RWPE2 (cell line): ENCODE measurements around the gene PPP1R8.

Source experiments
- ATAC-seq: fragments of 200-7000 bp; cut with Tn5 transposase; 3 replicates; pipeline ENCODE4 v1.9.1; 2021; ENCODE audit warnings: low read depth
- DNase-seq: peaks from one replicate; pipeline ENCODE4 v3.0.0-alpha.2; 2020; ENCODE audit warnings: low spot score
- H3K27ac ChIP-seq: fragments of 450-650 bp; 2 replicates; pipeline ENCODE4 v1.5.1; 2017; ENCODE audit warnings: mild to moderate bottlenecking; ENCODE audit not compliant: poor library complexity, severe bottlenecking
- H3K27me3 ChIP-seq: fragments of 250-450 bp; sonication (Bioruptor Pico); 2 replicates; pipeline ENCODE4 v1.5.1; 2021; ENCODE audit warnings: mild to moderate bottlenecking, moderate library complexity; ENCODE audit not compliant: insufficient read depth, poor library complexity, severe bottlenecking
- H3K36me3 ChIP-seq: fragments of 250-450 bp; sonication (Bioruptor Pico); 2 replicates; pipeline ENCODE4 v1.5.1; 2020; ENCODE audit warnings: low read depth, mild to moderate bottlenecking, moderate library complexity
- H3K4me1 ChIP-seq: fragments of 250-450 bp; sonication (Bioruptor Pico); 2 replicates; pipeline ENCODE4 v1.5.1; 2021; ENCODE audit warnings: mild to moderate bottlenecking, moderate library complexity; ENCODE audit not compliant: insufficient read depth, poor library complexity, severe bottlenecking
- H3K4me3 ChIP-seq: fragments of 250-450 bp; sonication (Bioruptor Pico); 2 replicates; pipeline ENCODE4 v1.5.1; 2021; ENCODE audit warnings: mild to moderate bottlenecking, moderate library complexity; ENCODE audit not compliant: severe bottlenecking
- H3K9me3 ChIP-seq: fragments of 250-450 bp; sonication (Bioruptor Pico); 2 replicates; pipeline ENCODE4 v1.5.1; 2021; ENCODE audit warnings: mild to moderate bottlenecking, moderate library complexity; ENCODE audit not compliant: severe bottlenecking
- TF ChIP-seq, protein P1 (sequence below): fragments of 450-650 bp; IDR thresholded peaks from one replicate; pipeline ENCODE4 v1.5.1; 2017; ENCODE audit warnings: mild to moderate bottlenecking, moderate library complexity; ENCODE audit not compliant: poor library complexity, severe bottlenecking

The PPP1R8 gene

DNA sequence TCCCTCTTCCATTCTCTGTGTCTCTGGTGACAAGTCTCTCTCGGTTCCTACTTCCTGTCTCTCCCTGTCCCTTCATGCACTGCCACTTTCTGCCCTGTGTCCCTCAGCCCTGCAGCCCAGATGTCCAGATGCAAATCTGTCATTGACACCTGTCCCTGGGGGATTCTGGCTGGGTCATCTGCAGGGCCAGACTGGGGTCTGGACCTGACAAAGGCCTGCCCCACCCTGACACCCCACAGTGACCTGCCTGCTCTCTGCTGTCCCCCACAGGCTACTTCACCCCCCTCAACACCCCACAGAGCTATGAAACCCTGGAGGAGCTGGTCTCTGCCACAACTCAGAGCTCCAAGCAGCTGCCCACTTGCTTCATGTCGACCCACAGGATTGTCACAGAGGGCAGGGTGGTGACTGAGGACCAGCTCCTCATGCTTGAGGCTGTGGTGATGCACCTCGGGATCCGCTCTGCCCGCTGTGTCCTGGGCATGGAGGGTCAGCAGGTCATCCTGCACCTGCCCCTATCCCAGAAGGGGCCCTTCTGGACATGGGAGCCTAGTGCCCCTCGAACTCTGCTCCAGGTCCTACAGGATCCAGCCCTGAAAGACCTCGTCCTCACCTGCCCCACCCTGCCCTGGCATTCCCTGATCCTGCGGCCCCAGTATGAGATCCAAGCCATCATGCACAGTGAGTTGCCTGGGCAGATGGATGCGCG lies 48.9 kb downstream of the PPP1R8 start:
- no peaks in the 10 kb centered on the region for H3K36me3 ChIP-seq
- DNase-seq (no peak), ATAC-seq (no peak)
- no peak overlapping the region for H3K27ac ChIP-seq
- H3K9me3 ChIP-seq = no peaks in the 10 kb centered on the region
- H3K27me3 ChIP-seq = no peaks in the 10 kb centered on the region
- no peak overlapping the region for H3K4me3 ChIP-seq
- peaks cover 8% of the 10 kb centered on the region for H3K4me1 ChIP-seq
- TF ChIP-seq, protein P1, sequence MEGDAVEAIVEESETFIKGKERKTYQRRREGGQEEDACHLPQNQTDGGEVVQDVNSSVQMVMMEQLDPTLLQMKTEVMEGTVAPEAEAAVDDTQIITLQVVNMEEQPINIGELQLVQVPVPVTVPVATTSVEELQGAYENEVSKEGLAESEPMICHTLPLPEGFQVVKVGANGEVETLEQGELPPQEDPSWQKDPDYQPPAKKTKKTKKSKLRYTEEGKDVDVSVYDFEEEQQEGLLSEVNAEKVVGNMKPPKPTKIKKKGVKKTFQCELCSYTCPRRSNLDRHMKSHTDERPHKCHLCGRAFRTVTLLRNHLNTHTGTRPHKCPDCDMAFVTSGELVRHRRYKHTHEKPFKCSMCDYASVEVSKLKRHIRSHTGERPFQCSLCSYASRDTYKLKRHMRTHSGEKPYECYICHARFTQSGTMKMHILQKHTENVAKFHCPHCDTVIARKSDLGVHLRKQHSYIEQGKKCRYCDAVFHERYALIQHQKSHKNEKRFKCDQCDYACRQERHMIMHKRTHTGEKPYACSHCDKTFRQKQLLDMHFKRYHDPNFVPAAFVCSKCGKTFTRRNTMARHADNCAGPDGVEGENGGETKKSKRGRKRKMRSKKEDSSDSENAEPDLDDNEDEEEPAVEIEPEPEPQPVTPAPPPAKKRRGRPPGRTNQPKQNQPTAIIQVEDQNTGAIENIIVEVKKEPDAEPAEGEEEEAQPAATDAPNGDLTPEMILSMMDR = no peak

DNA sequence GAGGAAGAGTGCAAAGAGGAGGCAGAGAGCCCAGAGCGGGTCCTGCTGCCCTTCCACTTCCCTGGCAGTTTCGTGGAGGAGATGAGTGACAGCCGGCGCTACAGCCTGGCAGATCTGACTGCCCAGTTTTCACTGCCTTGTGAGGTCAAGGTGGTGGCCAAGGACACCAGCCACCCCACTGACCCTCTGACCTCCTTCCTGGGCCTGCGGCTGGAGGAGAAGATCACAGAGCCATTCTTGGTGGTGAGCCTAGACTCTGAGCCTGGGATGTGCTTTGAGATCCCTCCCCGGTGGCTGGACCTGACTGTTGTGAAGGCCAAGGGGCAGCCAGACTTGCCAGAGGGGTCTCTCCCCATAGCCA lies 51.9 kb downstream of the PPP1R8 start:
- Histone ChIP-seq H3K27ac (no peak overlapping the region), H3K4me1 (no peaks in the 10 kb centered on the region), H3K36me3 (no peaks in the 10 kb centered on the region), H3K27me3 (no peaks in the 10 kb centered on the region), H3K9me3 (no peaks in the 10 kb centered on the region), H3K4me3 (no peak overlapping the region)
- TF ChIP-seq, protein P1 = no peak
- DNase-seq (no peak), ATAC-seq (no peak)

DNA sequence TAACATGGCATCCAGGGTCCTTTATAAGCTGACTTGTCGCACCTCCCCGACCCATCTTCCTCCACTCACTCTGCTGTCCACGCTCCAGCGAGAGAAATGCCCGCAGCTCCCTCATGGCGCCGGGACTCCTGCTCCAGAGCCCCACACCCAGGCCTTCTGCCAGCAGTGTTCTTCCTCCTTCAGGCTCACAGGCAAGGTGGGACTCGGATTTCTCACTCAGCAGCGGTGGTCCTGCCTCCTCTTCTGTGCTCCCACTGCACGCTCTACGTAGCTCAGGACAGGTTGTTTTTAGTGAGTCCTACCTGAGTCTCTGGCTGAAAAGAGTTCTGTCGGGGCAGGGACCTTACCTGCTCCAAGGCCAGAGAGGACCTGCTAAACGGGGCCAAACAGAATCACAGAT lies 53.0 kb downstream of the PPP1R8 start:
- H3K27me3 ChIP-seq = no peaks in the 10 kb centered on the region
- H3K9me3 ChIP-seq = no peaks in the 10 kb centered on the region
- no peak for DNase-seq
- H3K36me3 ChIP-seq = 0 out of 2 replicates have a peak, but pooled peaks cover under 1% of the 10 kb centered on the region
- H3K4me1 ChIP-seq = no peaks in the 10 kb centered on the region
- no peak overlapping the region for H3K27ac ChIP-seq
- TF ChIP-seq, protein P1 = no peak
- no peak for ATAC-seq
- H3K4me3 ChIP-seq = no peak overlapping the region

DNA sequence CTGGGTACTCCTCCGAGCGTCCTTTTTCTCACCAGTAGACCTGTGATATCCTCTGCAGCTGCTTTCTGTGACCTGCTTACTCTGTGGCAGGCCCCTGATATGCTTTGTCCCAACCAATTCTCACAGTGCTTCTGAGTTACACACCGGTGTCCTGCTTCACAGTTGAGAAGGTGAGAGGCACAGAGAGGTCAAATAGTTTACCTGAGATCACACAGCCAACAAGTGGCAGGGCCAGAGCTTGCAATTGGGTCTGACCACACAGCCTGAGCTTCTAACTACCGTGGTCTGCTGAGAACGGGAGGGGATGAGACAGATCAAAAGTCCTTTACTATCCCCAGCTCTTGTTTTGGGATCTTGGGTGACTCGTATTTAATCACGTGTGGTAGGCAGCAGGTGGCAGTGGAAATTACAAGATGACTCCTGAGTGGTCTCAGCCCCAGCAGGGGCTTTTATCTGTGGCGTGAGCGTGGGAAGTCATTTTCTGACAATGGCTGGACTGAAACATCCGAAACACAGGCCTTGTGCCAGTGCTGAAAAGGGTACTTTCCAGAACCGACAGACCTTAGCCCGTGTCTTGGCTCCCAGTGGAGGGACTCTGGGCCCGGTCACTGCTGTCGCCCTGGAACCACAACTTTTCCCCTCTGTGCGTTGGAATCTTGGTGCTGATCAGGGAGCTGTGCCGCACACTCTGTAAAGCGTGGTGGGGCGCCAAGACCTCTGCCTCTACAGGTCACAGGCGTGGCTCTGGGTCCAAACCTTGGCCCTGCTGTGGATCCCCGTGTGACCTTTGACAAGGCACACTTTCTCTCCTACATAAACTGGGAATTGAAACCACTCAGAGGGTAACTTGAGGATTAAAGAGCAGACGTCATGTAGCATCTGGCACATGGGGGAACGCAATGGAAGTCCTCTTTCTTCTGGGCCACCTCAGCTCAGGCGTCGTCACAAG lies 53.7 kb downstream of the PPP1R8 start:
- DNase-seq (no peak), ATAC-seq (no peak)
- Histone ChIP-seq H3K9me3 (no peaks in the 10 kb centered on the region), H3K36me3 (0 out of 2 replicates have a peak, but pooled peaks cover 4% of the 10 kb centered on the region), H3K4me3 (no peak overlapping the region), H3K27ac (no peak overlapping the region), H3K4me1 (no peaks in the 10 kb centered on the region), H3K27me3 (no peaks in the 10 kb centered on the region)
- TF ChIP-seq, protein P1 = no peak
